CD4-positive, alpha-beta T cell (primary cell): ENCODE results near the gene STIM1. TPM values are rescaled to one million over a fixed set of nuclear protein-coding genes. Genes with fewer than 3 reads are reported as not detected.

Experiments used
- ATAC-seq: fragments of 200-7000 bp; cut with Tn5 transposase; one replicate; pipeline ENCODE4 v1.10.0; 2022; ENCODE audit warnings: mild to moderate bottlenecking; ENCODE audit not compliant: poor library complexity
- CTCF ChIA-PET: fragments of 350-600 bp; sonication (Branson Sonifier 250); formaldehyde crosslinking; loops from one replicate; lab custom pipeline; 2021; ENCODE audit warnings: antibody characterized with exemption, inconsistent platforms; lab: Charles Lee
- POLR2A ChIA-PET: fragments of 350-600 bp; sonication (Branson Sonifier 250); formaldehyde crosslinking; loops from one replicate; lab custom pipeline; 2021; ENCODE audit warnings: antibody characterized with exemption, inconsistent platforms; lab: Charles Lee
- DNase-seq, 14 experiments: peaks; one replicate each; pipeline ENCODE4 v3.0.0-alpha.2; 2013 to 2020; ENCODE audit warnings: mixed read lengths in 2 of 14
- H3K27ac ChIP-seq, 2 donors: one replicate each; pipeline versions ENCODE4 v1.5.1 to v1.7.0; 2013; ENCODE audit warnings: low read length in 2 of 2, low read depth in 1 of 2, mild to moderate bottlenecking in 1 of 2
- H3K27me3 ChIP-seq, 2 experiments: 1 replicate in 1 of 2; 2 replicates in 1 of 2; pipeline versions ENCODE4 v1.6.1 to v1.7.0; 2013; ENCODE audit warnings: low read length in 2 of 2, control low read depth in 1 of 2, mild to moderate bottlenecking in 1 of 2, moderate library complexity in 1 of 2; ENCODE audit not compliant: insufficient read depth in 2 of 2, control insufficient read depth in 1 of 2
- H3K36me3 ChIP-seq: one replicate; pipeline ENCODE4 v1.6.1; 2013; ENCODE audit warnings: low read length, control low read depth; ENCODE audit not compliant: insufficient read depth
- H3K4me1 ChIP-seq: one replicate; pipeline ENCODE4 v1.6.1; 2013; ENCODE audit warnings: low read length, control low read depth; ENCODE audit not compliant: insufficient read depth
- H3K4me3 ChIP-seq: one replicate; pipeline ENCODE4 v1.5.1; 2013; ENCODE audit warnings: mild to moderate bottlenecking, low read length, moderate library complexity
- H3K9me3 ChIP-seq, 2 experiments: 1 replicate in 1 of 2; 2 replicates in 1 of 2; pipeline versions ENCODE4 v1.6.1 to v1.7.0; 2013; ENCODE audit warnings: low read length in 2 of 2, mild to moderate bottlenecking in 2 of 2, control low read depth in 1 of 2, moderate library complexity in 1 of 2; ENCODE audit not compliant: control insufficient read depth in 1 of 2, insufficient read depth in 1 of 2
- H3K27ac Mint-ChIP-seq: one replicate; pipeline ENCODE4 v1.8.0; 2020; ENCODE audit warnings: mixed read lengths
- H3K27me3 Mint-ChIP-seq: one replicate; pipeline ENCODE4 v1.8.0; 2021; ENCODE audit warnings: mixed read lengths
- H3K36me3 Mint-ChIP-seq: one replicate; pipeline ENCODE4 v1.8.0; 2021; ENCODE audit warnings: low read depth, mixed read lengths
- H3K4me1 Mint-ChIP-seq: one replicate; pipeline ENCODE4 v1.8.0; 2021; ENCODE audit warnings: low read depth, mixed read lengths
- H3K4me3 Mint-ChIP-seq: one replicate; pipeline ENCODE4 v1.8.0; 2020; ENCODE audit warnings: mild to moderate bottlenecking, mixed read lengths
- H3K9me3 Mint-ChIP-seq: one replicate; pipeline ENCODE4 v1.8.0; 2020; ENCODE audit warnings: mixed read lengths
- CTCF ChIP-seq: fragments of 200-600 bp; IDR thresholded peaks from one replicate; pipeline ENCODE4 v1.8.0; 2022; ENCODE audit warnings: antibody characterized with exemption, mild to moderate bottlenecking
- intact Hi-C, 2 experiments: fragments of 100-400 bp; cut with DNase I in 1 of 2; cut with micrococcal nuclease in 1 of 2; formaldehyde crosslinking; loops; one replicate each; pipeline versions ENCODE4 v1.15.1 to v1.9.0; 2023 to 2025; cut with DNase I, micrococcal nuclease
- total RNA-seq, 174 experiments: library from RNA in 2 of 174; stranded (reverse) in 2 of 174; gene quantifications; one replicate each; pipeline ENCODE4 v1.2.3 and lab custom pipeline; 2021 to 2026

Gene STIM1
- total RNA-seq, 2 experiments from 2014 or later = 89.0 to 94.9 TPM

GRCh38 chr11:4068962-4069361, 213.5 kb downstream of the STIM1 start:
- ATAC-seq (peak; percentile 35), DNase-seq (peak in 1 of 14 experiments; percentile 49)
- Histone ChIP-seq H3K27me3 (no peaks in the 10 kb centered on the region), H3K36me3 (peaks cover 39% of the 10 kb centered on the region), H3K9me3 (no peaks in the 10 kb centered on the region), H3K4me3 (no peak overlapping the region), H3K4me1 (peaks cover 57% of the 10 kb centered on the region), H3K27ac (peak overlapping the region; percentile 25 to 31)
- peaks cover 95% of the 10 kb centered on the region for H3K4me1 Mint-ChIP-seq
- no peaks in the 10 kb centered on the region for H3K9me3 Mint-ChIP-seq
- ChIA-PET POLR2A (interaction anchor here (1.2 kb wide), 1 partner anchor 214 kb away, joined by 12 read pairs; the partner anchor contains the start of gene STIM1), CTCF (interaction anchor here (1.3 to 1.8 kb wide), 3 partner anchors 214 to 227 kb away, joined by 3 to 10 read pairs (median 5); partner anchors contain the start of gene STIM1)
- peaks cover 54% of the 10 kb centered on the region for H3K36me3 Mint-ChIP-seq
- no peak for TF ChIP-seq CTCF
- H3K4me3 Mint-ChIP-seq = no peak overlapping the region
- peak overlapping the region; percentile 69 for H3K27ac Mint-ChIP-seq
- H3K27me3 Mint-ChIP-seq = no peaks in the 10 kb centered on the region
- intact Hi-C loops = loop anchor here in 1 of 2 experiments (1.0 kb wide), 1 partner anchor 244 kb away; no protein-coding TSS in a partner anchor

GRCh38 chr11:4071325-4071724, 215.9 kb downstream of the STIM1 start:
- ChIA-PET POLR2A (interaction anchor here (2.0 to 5.3 kb wide), 4 partner anchors 124 to 230 kb away, joined by 4 to 76 read pairs (median 16); partner anchors contain the start of genes RHOG and STIM1), CTCF (interaction anchor here (0.7 to 4.6 kb wide), 11 partner anchors 117 to 263 kb away, joined by 3 to 52 read pairs (median 11); partner anchors contain the start of genes PGAP2 and STIM1)
- H3K36me3 Mint-ChIP-seq = peaks cover 63% of the 10 kb centered on the region
- no peaks in the 10 kb centered on the region for H3K27me3 Mint-ChIP-seq
- no peak for TF ChIP-seq CTCF
- H3K4me3 ChIP-seq = no peak overlapping the region
- intact Hi-C loops = loop anchor here (5.0 to 10.0 kb wide), 2 partner anchors 129 to 337 kb away; no protein-coding TSS in a partner anchor
- H3K36me3 ChIP-seq = peaks cover 50% of the 10 kb centered on the region
- no peaks in the 10 kb centered on the region for H3K9me3 ChIP-seq
- H3K4me3 Mint-ChIP-seq = no peak overlapping the region
- no peak overlapping the region for H3K27ac ChIP-seq
- H3K27ac Mint-ChIP-seq = peak overlapping the region; percentile 69
- peaks cover 37% of the 10 kb centered on the region for H3K4me1 ChIP-seq
- no peak for ATAC-seq
- H3K27me3 ChIP-seq = no peaks in the 10 kb centered on the region
- peaks cover 87% of the 10 kb centered on the region for H3K4me1 Mint-ChIP-seq
- DNase-seq = no peak
- H3K9me3 Mint-ChIP-seq = no peaks in the 10 kb centered on the region

GRCh38 chr11:4071914-4072313, 216.4 kb downstream of the STIM1 start:
- Mint-ChIP-seq H3K27ac (peak overlapping the region; percentile 69), H3K4me1 (peaks cover 87% of the 10 kb centered on the region), H3K27me3 (no peaks in the 10 kb centered on the region), H3K4me3 (no peak overlapping the region), H3K36me3 (peaks cover 58% of the 10 kb centered on the region), H3K9me3 (no peaks in the 10 kb centered on the region)
- TF ChIP-seq CTCF = no peak
- ATAC-seq (no peak), DNase-seq (no peak)
- CTCF ChIA-PET = interaction anchor here (0.7 to 4.6 kb wide), 24 partner anchors 8 to 290 kb away, joined by 3 to 52 read pairs (median 6); partner anchors contain the start of genes PGAP2 and STIM1
- peaks cover 31% of the 10 kb centered on the region for H3K4me1 ChIP-seq
- no peak overlapping the region for H3K4me3 ChIP-seq
- H3K9me3 ChIP-seq = no peaks in the 10 kb centered on the region
- peaks cover 46% of the 10 kb centered on the region for H3K36me3 ChIP-seq
- H3K27me3 ChIP-seq = no peaks in the 10 kb centered on the region
- POLR2A ChIA-PET = interaction anchor here (0.9 to 5.3 kb wide), 11 partner anchors 17 to 290 kb away, joined by 3 to 76 read pairs (median 4); partner anchors contain the start of genes NUP98, RHOG and STIM1
- H3K27ac ChIP-seq = no peak overlapping the region
- intact Hi-C loops = loop anchor here (1.0 to 10.0 kb wide), 4 partner anchors 130 to 337 kb away; no protein-coding TSS in a partner anchor
